K562 (cell line): ENCODE results near the gene MVP. TPM values are rescaled to one million over a fixed set of nuclear protein-coding genes. Genes with fewer than 3 reads are reported as not detected.

Source experiments
- ATF7 ChIP-seq: fragments of 450-650 bp; IDR thresholded peaks from 2 replicates; pipeline ENCODE4 v1.7.1; 2014; ENCODE audit warnings: mild to moderate bottlenecking, moderate library complexity
- BRF1 ChIP-seq: IDR thresholded peaks from 3 replicates; pipeline ENCODE4 v1.6.1; 2011; ENCODE audit warnings: borderline replicate concordance, mild to moderate bottlenecking; ENCODE audit not compliant: insufficient read length; ENCODE audit errors: extremely low read depth
- CREBBP ChIP-seq: IDR thresholded peaks from one replicate; pipeline ENCODE4 v1.6.1; 2012; ENCODE audit warnings: low read depth, mild to moderate bottlenecking, control low read depth, inconsistent platforms, low read length
- DMBX1 ChIP-seq: fragments of 250-450 bp; sonication (Bioruptor Pico); IDR thresholded peaks from 2 replicates; pipeline ENCODE4 v1.8.0; 2022; ENCODE audit warnings: inconsistent platforms, mild to moderate bottlenecking, moderate library complexity, borderline replicate concordance
- DPF2 ChIP-seq: fragments of 450-650 bp; IDR thresholded peaks from 2 replicates; pipeline ENCODE4 v1.6.1; 2016
- GATAD2A ChIP-seq: fragments of 450-650 bp; IDR thresholded peaks from 2 replicates; pipeline ENCODE4 v1.6.1; 2017
- HIVEP1 ChIP-seq: fragments of 250-450 bp; sonication (Bioruptor Pico); IDR thresholded peaks from 2 replicates; pipeline ENCODE4 v1.4.0; 2020; ENCODE audit warnings: mild to moderate bottlenecking
- HNRNPH1 ChIP-seq: fragments of 200-400 bp; formaldehyde crosslinking; optimal IDR thresholded peaks from 2 replicates; pipeline ENCODE3; 2017; ENCODE audit warnings: low read depth, mild to moderate bottlenecking, low read length, moderate library complexity
- NFATC3 ChIP-seq: fragments of 450-650 bp; IDR thresholded peaks from 2 replicates; pipeline ENCODE4 v1.6.1; 2017; ENCODE audit warnings: mild to moderate bottlenecking
- NFRKB ChIP-seq: fragments of 450-650 bp; IDR thresholded peaks from 2 replicates; pipeline ENCODE4 v1.6.1; 2016; ENCODE audit warnings: low read depth
- RCOR1 ChIP-seq, 2 experiments: IDR thresholded peaks; 2 replicates each; pipeline ENCODE4 v1.6.1; 2012; ENCODE audit warnings: low read depth in 2 of 2, low read length in 2 of 2, borderline replicate concordance in 1 of 2, improper control_type of control experiment in 1 of 2
- SIRT6 ChIP-seq: IDR thresholded peaks from one replicate; pipeline ENCODE4 v1.6.1; 2012; ENCODE audit warnings: low read depth, mild to moderate bottlenecking, control low read depth, inconsistent platforms, low read length, moderate library complexity
- SP2 ChIP-seq: IDR thresholded peaks from 2 replicates; pipeline ENCODE4 v1.6.1; 2011; ENCODE audit warnings: mild to moderate bottlenecking, low read depth, low read length, moderate library complexity; ENCODE audit not compliant: poor library complexity, severe bottlenecking; ENCODE audit errors: extremely low read depth
- SRSF7 ChIP-seq: fragments of 200-400 bp; formaldehyde crosslinking; optimal IDR thresholded peaks from 2 replicates; pipeline ENCODE3; 2017; ENCODE audit warnings: mild to moderate bottlenecking, low read depth, low read length
- STAT5B ChIP-seq: fragments of 250-450 bp; sonication (Bioruptor Pico); IDR thresholded peaks from 2 replicates; pipeline ENCODE4 v1.8.0; 2021; ENCODE audit warnings: mild to moderate bottlenecking, inconsistent platforms
- TAF9B ChIP-seq: fragments of 450-650 bp; IDR thresholded peaks from 2 replicates; pipeline ENCODE4 v1.6.1; 2018; ENCODE audit warnings: mild to moderate bottlenecking; ENCODE audit not compliant: partially characterized antibody
- TEAD2 ChIP-seq: fragments of 450-650 bp; IDR thresholded peaks from 2 replicates; pipeline ENCODE4 v1.6.1; 2016; ENCODE audit warnings: missing genetic modification characterization, control low read depth, missing compliant biosample characterization
- TRIM28 ChIP-seq: fragments of 450-650 bp; IDR thresholded peaks from 2 replicates; pipeline ENCODE4 v1.6.1; 2017
- ZNF655 ChIP-seq: fragments of 250-450 bp; sonication (Bioruptor Pico); IDR thresholded peaks from 2 replicates; pipeline ENCODE4 v1.5.0; 2021
- polyA plus RNA-seq, 8 experiments: library from polyadenylated mRNA; depleted of rRNA in 4 of 8; stranded (reverse) in 5 of 8; unstranded in 3 of 8; fragments of >200 nt; fragmentation: Nextera tagmentation in 2 of 8; fragmentation: Illumina TruSeq in 1 of 8; extraction: Ambion mirVana in 2 of 8; extraction: Trizol in 1 of 8; gene quantifications; 2 replicates each; pipeline versions ENCODE4 v1.2.1 to v1.2.3, GENCODE V29; 2011 to 2014; ENCODE audit warnings: inconsistent platforms in 1 of 8, missing spikeins in 1 of 8
- total RNA-seq, 7 experiments: library from RNA; depleted of rRNA in 6 of 7; stranded (reverse); fragments of >200 nt in 6 of 7; fragmentation: Illumina TruSeq in 2 of 7; extraction: Trizol in 2 of 7; gene quantifications; 2 replicates each; pipeline versions ENCODE4 v1.2.1 to v1.2.3, GENCODE V29; 2011 to 2021; ENCODE audit warnings: low replicate concordance in 1 of 7
- TF ChIP-seq, protein P1 (sequence below): sonication (generic); formaldehyde crosslinking; IDR thresholded peaks from 2 replicates; pipeline ENCODE4 v1.8.0; 2022; ENCODE audit warnings: mild to moderate bottlenecking, missing genetic modification reagents
- TF ChIP-seq, protein P2 (sequence below): fragments of 250-450 bp; sonication (Bioruptor Pico); IDR thresholded peaks from 2 replicates; pipeline ENCODE4 v1.8.0; 2021; ENCODE audit warnings: moderate library complexity, mild to moderate bottlenecking, inconsistent platforms
- TF ChIP-seq, protein P3 (sequence below): fragments of 250-450 bp; sonication (Bioruptor Pico); IDR thresholded peaks from 2 replicates; pipeline ENCODE4 v1.4.0; 2020; ENCODE audit warnings: mild to moderate bottlenecking, moderate library complexity

MVP gene
- total and polyA plus RNA-seq, 9 of the 15 experiments (the other 6 are each of a cell fraction or from before 2014, with no cell fraction given), result 0.39 to 1.9 (median 0.76) TPM; not detected in 2

DNA sequence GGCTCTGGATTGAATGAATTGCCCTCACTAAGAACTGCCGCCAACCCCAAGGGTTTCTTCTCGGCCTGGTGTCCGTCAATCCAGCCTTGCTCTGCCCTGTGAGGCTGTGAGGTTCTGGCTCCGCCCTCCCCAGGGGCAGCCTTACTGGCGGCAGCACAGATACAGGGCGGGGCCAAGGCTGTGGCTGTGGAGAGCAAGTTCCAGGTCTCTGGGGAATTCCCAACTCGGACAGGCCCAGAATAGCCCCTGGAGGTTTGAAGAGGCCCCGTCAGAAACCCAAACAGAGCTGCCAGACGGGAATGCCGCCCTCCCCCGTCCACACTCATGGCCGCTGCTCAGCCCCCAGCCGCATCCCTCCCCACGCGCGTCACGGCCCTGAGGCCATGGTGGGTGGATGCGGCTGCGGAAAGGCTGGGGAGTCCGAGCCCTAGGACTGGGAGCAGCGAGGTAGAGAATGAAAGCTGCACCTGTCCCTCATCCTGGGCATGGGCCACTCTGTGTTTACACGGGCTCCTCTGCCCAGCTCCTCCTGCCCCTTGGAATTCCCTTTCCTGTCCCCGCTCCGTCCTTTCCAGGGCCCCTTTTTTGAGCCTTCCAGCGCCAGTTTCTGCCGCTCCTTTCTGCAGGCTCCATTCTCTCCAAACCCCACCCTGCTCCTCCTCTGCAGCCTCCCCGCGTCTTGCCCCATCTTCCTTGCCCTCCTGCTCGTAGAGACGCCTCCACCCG is 8.9 kb upstream of the MVP start (continued):
- TF ChIP-seq, protein P1, sequence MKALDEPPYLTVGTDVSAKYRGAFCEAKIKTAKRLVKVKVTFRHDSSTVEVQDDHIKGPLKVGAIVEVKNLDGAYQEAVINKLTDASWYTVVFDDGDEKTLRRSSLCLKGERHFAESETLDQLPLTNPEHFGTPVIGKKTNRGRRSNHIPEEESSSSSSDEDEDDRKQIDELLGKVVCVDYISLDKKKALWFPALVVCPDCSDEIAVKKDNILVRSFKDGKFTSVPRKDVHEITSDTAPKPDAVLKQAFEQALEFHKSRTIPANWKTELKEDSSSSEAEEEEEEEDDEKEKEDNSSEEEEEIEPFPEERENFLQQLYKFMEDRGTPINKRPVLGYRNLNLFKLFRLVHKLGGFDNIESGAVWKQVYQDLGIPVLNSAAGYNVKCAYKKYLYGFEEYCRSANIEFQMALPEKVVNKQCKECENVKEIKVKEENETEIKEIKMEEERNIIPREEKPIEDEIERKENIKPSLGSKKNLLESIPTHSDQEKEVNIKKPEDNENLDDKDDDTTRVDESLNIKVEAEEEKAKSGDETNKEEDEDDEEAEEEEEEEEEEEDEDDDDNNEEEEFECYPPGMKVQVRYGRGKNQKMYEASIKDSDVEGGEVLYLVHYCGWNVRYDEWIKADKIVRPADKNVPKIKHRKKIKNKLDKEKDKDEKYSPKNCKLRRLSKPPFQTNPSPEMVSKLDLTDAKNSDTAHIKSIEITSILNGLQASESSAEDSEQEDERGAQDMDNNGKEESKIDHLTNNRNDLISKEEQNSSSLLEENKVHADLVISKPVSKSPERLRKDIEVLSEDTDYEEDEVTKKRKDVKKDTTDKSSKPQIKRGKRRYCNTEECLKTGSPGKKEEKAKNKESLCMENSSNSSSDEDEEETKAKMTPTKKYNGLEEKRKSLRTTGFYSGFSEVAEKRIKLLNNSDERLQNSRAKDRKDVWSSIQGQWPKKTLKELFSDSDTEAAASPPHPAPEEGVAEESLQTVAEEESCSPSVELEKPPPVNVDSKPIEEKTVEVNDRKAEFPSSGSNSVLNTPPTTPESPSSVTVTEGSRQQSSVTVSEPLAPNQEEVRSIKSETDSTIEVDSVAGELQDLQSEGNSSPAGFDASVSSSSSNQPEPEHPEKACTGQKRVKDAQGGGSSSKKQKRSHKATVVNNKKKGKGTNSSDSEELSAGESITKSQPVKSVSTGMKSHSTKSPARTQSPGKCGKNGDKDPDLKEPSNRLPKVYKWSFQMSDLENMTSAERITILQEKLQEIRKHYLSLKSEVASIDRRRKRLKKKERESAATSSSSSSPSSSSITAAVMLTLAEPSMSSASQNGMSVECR (CRISPR knock-in tag), result no peak
- TF ChIP-seq HNRNPH1 (no peak), HIVEP1 (CRISPR knock-in tag) (no peak), DPF2 (no peak), TRIM28 (no peak), TAF9B (no peak), SP2 (peak; percentile 33), NFRKB (no peak), NFATC3 (no peak), DMBX1 (no peak), SRSF7 (no peak), SIRT6 (no peak), GATAD2A (no peak), BRF1 (no peak), STAT5B (CRISPR knock-in tag) (no peak), TEAD2 (tag) (no peak), ATF7 (no peak), RCOR1 (IDR thresholded peaks at IDR 0.05; ENCODE audit: borderline replicate concordance in 1 of 2, low read depth in 2 of 2, low read length in 2 of 2) (no peak), ZNF655 (CRISPR knock-in tag) (no peak), CREBBP (no peak)
- TF ChIP-seq, protein P2, sequence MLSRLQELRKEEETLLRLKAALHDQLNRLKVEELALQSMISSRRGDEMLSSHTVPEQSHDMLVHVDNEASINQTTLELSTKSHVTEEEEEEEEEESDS (CRISPR knock-in tag), result no peak
- TF ChIP-seq, protein P3, sequence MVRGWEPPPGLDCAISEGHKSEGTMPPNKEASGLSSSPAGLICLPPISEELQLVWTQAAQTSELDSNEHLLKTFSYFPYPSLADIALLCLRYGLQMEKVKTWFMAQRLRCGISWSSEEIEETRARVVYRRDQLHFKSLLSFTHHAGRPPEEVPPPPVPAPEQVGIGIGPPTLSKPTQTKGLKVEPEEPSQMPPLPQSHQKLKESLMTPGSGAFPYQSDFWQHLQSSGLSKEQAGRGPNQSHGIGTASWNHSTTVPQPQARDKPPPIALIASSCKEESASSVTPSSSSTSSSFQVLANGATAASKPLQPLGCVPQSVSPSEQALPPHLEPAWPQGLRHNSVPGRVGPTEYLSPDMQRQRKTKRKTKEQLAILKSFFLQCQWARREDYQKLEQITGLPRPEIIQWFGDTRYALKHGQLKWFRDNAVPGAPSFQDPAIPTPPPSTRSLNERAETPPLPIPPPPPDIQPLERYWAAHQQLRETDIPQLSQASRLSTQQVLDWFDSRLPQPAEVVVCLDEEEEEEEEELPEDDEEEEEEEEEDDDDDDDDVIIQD (CRISPR knock-in tag), result no peak
